H1 (cell line): ENCODE measurements around the gene AGGF1. TPM values are rescaled to one million over a fixed set of nuclear protein-coding genes. Genes with fewer than 3 reads are reported as not detected.

ENCODE experiments used
- CTCF ChIA-PET: fragments of 300-600 bp; sonication (Branson Sonifier 250); formaldehyde crosslinking; loops from one replicate; lab custom pipeline; 2021; ENCODE audit not compliant: partially characterized antibody; lab: Charles Lee
- POLR2A ChIA-PET: fragments of 300-600 bp; sonication (Branson Sonifier 250); formaldehyde crosslinking; loops from one replicate; lab custom pipeline; 2021; ENCODE audit warnings: inconsistent platforms; ENCODE audit not compliant: partially characterized antibody; lab: Charles Lee
- DNase-seq, 2 experiments: peaks; one replicate each; pipeline versions ENCODE4 v3.0.0 to v3.0.0-alpha.2; 2010 to 2022; ENCODE audit warnings: low spot score in 2 of 2, low read depth in 1 of 2, mixed read lengths in 1 of 2
- FAIRE-seq: peaks from 2 replicates; lab custom pipeline; 2011; peaks lifted over from hg19 to GRCh38; lab: Jason Lieb, UNC
- H2AFZ ChIP-seq: 2 replicates; pipeline ENCODE4 v1.8.1; 2012; ENCODE audit warnings: low read length, inconsistent platforms
- H2AK5ac ChIP-seq: 2 replicates; pipeline ENCODE4 v1.6.1; 2013; ENCODE audit warnings: low read depth, low read length
- H2BK120ac ChIP-seq: replicated peaks from 2 replicates; pipeline ENCODE3; 2013; ENCODE audit warnings: low read depth, low read length, inconsistent platforms
- H2BK12ac ChIP-seq: 2 replicates; pipeline ENCODE4 v1.6.1; 2013; ENCODE audit warnings: low read depth, low read length
- H2BK15ac ChIP-seq: 2 replicates; pipeline ENCODE4 v1.6.1; 2013; ENCODE audit warnings: low read length
- H2BK20ac ChIP-seq: 2 replicates; pipeline ENCODE4 v1.6.1; 2013; ENCODE audit warnings: low read length
- H2BK5ac ChIP-seq: 2 replicates; pipeline ENCODE4 v1.6.1; 2013; ENCODE audit warnings: low read depth, low read length
- H3K14ac ChIP-seq: 2 replicates; pipeline ENCODE4 v1.6.1; 2013; ENCODE audit warnings: inconsistent platforms; ENCODE audit not compliant: insufficient read length
- H3K18ac ChIP-seq: 2 replicates; pipeline ENCODE4 v1.6.1; 2013; ENCODE audit warnings: low read length; ENCODE audit errors: extremely low read depth
- H3K23ac ChIP-seq: 2 replicates; pipeline ENCODE4 v1.6.1; 2013; ENCODE audit warnings: inconsistent platforms; ENCODE audit not compliant: insufficient read length
- H3K23me2 ChIP-seq: 2 replicates; pipeline ENCODE4 v1.6.1; 2013; ENCODE audit warnings: low read depth, low read length
- H3K27ac ChIP-seq: 2 replicates; pipeline ENCODE4 v1.6.1; 2011; ENCODE audit warnings: low read depth, low read length, inconsistent platforms
- H3K27me3 ChIP-seq, 4 experiments: replicated peaks in 1 of 4; 1 replicate in 1 of 4; 2 replicates in 3 of 4; pipeline versions ENCODE4 v1.6.1 to v1.8.1; 2011 to 2013; ENCODE audit warnings: low read length in 3 of 4, mild to moderate bottlenecking in 3 of 4, inconsistent platforms in 2 of 4, mixed read lengths in 2 of 4, moderate library complexity in 1 of 4; ENCODE audit not compliant: control insufficient read depth in 3 of 4, insufficient read depth in 3 of 4; ENCODE audit errors: extremely low read depth in 1 of 4
- H3K36me3 ChIP-seq, 4 experiments: 2 replicates each; pipeline versions ENCODE4 v1.6.1 to v1.8.1; 2011 to 2013; ENCODE audit warnings: mild to moderate bottlenecking in 4 of 4, low read length in 3 of 4, moderate library complexity in 2 of 4, control low read depth in 1 of 4, inconsistent platforms in 1 of 4; ENCODE audit not compliant: insufficient read depth in 4 of 4, control insufficient read depth in 2 of 4
- H3K4ac ChIP-seq: replicated peaks from 2 replicates; pipeline ENCODE3; 2013; ENCODE audit warnings: low read length, low read depth, mixed read lengths, inconsistent platforms; ENCODE audit not compliant: insufficient read length
- H3K4me1 ChIP-seq, 4 experiments: replicated peaks in 1 of 4; 1 replicate in 1 of 4; 2 replicates in 3 of 4; pipeline versions ENCODE4 v1.6.1 to v1.8.1; 2011 to 2013; ENCODE audit warnings: low read length in 3 of 4, inconsistent platforms in 2 of 4, mixed read lengths in 1 of 4; ENCODE audit not compliant: insufficient read depth in 4 of 4, control insufficient read depth in 3 of 4
- H3K4me2 ChIP-seq, 2 experiments: 2 replicates each; pipeline versions ENCODE4 v1.6.1 to v1.8.1; 2011 to 2013; ENCODE audit warnings: low read depth in 2 of 2, low read length in 2 of 2, control low read depth in 1 of 2, inconsistent platforms in 1 of 2, mild to moderate bottlenecking in 1 of 2; ENCODE audit not compliant: insufficient read depth in 1 of 2
- H3K4me3 ChIP-seq, 4 experiments: fragments of 200-600, 300-600 bp in 1 of 4; sonication (generic), shearing (Covaris generic), sonication (Bioruptor Twin) in 1 of 4; 2 replicates each; pipeline versions ENCODE4 v1.5.1 to v1.8.1; 2011 to 2016; ENCODE audit warnings: low read length in 4 of 4, low read depth in 3 of 4, control low read depth in 2 of 4, inconsistent platforms in 2 of 4, mild to moderate bottlenecking in 2 of 4, mixed read lengths in 1 of 4, moderate library complexity in 1 of 4; ENCODE audit not compliant: insufficient read depth in 2 of 4; ENCODE audit errors: extremely low read depth in 1 of 4
- H3K56ac ChIP-seq: replicated peaks from 2 replicates; pipeline ENCODE3; 2013; ENCODE audit warnings: low read depth, mild to moderate bottlenecking, mixed read lengths, low read length, inconsistent platforms; ENCODE audit not compliant: insufficient read length
- H3K79me1 ChIP-seq: 2 replicates; pipeline ENCODE4 v1.6.1; 2013; ENCODE audit warnings: low read depth, low read length, control low read depth
- H3K79me2 ChIP-seq, 2 experiments: 2 replicates each; pipeline versions ENCODE4 v1.6.1 to v1.8.1; 2012 to 2013; ENCODE audit warnings: low read length in 2 of 2, mild to moderate bottlenecking in 2 of 2, inconsistent platforms in 1 of 2; ENCODE audit not compliant: insufficient read depth in 2 of 2, control insufficient read depth in 1 of 2
- H3K9ac ChIP-seq, 4 experiments: replicated peaks in 1 of 4; 1 replicate in 1 of 4; 2 replicates in 3 of 4; pipeline versions ENCODE4 v1.6.1 to v1.8.1; 2011 to 2013; ENCODE audit warnings: low read depth in 3 of 4, low read length in 3 of 4, control low read depth in 2 of 4, mild to moderate bottlenecking in 2 of 4, moderate library complexity in 2 of 4, inconsistent platforms in 1 of 4; ENCODE audit errors: extremely low read depth in 1 of 4
- H3K9me3 ChIP-seq, 2 experiments: 2 replicates each; pipeline versions ENCODE4 v1.6.1 to v1.8.1; 2012 to 2013; ENCODE audit warnings: mild to moderate bottlenecking in 2 of 2, moderate library complexity in 2 of 2, control low read depth in 1 of 2, inconsistent platforms in 1 of 2, low read depth in 1 of 2, low read length in 1 of 2, mixed read lengths in 1 of 2; ENCODE audit not compliant: insufficient read depth in 2 of 2
- H4K20me1 ChIP-seq, 2 experiments: replicated peaks in 1 of 2; 2 replicates each; pipeline versions ENCODE3 to v1.8.1; 2011 to 2013; ENCODE audit warnings: inconsistent platforms in 2 of 2, low read length in 2 of 2, mild to moderate bottlenecking in 1 of 2; ENCODE audit not compliant: insufficient read depth in 2 of 2, control insufficient read depth in 1 of 2
- H4K5ac ChIP-seq: 2 replicates; pipeline ENCODE4 v1.6.1; 2013; ENCODE audit warnings: low read length, low read depth, mixed read lengths, inconsistent platforms; ENCODE audit not compliant: insufficient read length
- H4K8ac ChIP-seq: 2 replicates; pipeline ENCODE4 v1.8.0; 2013; ENCODE audit warnings: mild to moderate bottlenecking, moderate library complexity, low read length, inconsistent platforms; ENCODE audit not compliant: insufficient read depth; ENCODE audit errors: extremely low read depth
- H4K91ac ChIP-seq: replicated peaks from 2 replicates; pipeline ENCODE3; 2013; ENCODE audit warnings: low read length, mixed read lengths, inconsistent platforms; ENCODE audit not compliant: insufficient read length
- ASH2L ChIP-seq: fragments of 200-600, 300-600 bp; sonication (generic); IDR thresholded peaks from one replicate; pipeline ENCODE4 v1.7.1; 2017; ENCODE audit warnings: low read length
- BRCA1 ChIP-seq: IDR thresholded peaks from 2 replicates; pipeline ENCODE4 v1.6.1; 2012; ENCODE audit warnings: low read depth, low read length, improper control_type of control experiment
- GABPA ChIP-seq: IDR thresholded peaks from 2 replicates; pipeline ENCODE4 v1.6.1; 2011; ENCODE audit warnings: mild to moderate bottlenecking, low read length, moderate library complexity, borderline replicate concordance; ENCODE audit not compliant: insufficient read depth
- KDM5A ChIP-seq: fragments of 200-600 bp; IDR thresholded peaks from 2 replicates; pipeline ENCODE4 v1.7.1; 2012; ENCODE audit warnings: mild to moderate bottlenecking, low read length, inconsistent platforms, mixed read lengths
- TBP ChIP-seq: IDR thresholded peaks from 2 replicates; pipeline ENCODE4 v1.6.1; 2011; ENCODE audit warnings: low read depth, low read length, improper control_type of control experiment
- WGBS, 2 experiments: shearing (Covaris generic) in 1 of 2; methylation state at CpG; one replicate each; pipeline versions ENCODE4 v1.1.6 to v1.1.7; 2013 to 2015; ENCODE audit warnings: low lambda C conversion rate in 2 of 2, mixed read lengths in 2 of 2, inconsistent platforms in 1 of 2, low coverage in 1 of 2, missing lambda C conversion rate in 1 of 2; ENCODE audit not compliant: insufficient replicate concordance in 2 of 2, insufficient coverage in 1 of 2, insufficient read length in 1 of 2; ENCODE audit errors: extremely low coverage in 1 of 2, missing lambda C conversion rate in 1 of 2; 5-methylcytosine and 5-hydroxymethylcytosine counted together
- polyA plus RNA-seq, 7 experiments: library from polyadenylated mRNA; depleted of rRNA in 3 of 7; stranded (reverse) in 5 of 7; unstranded in 2 of 7; fragments of >200 nt in 5 of 7; fragments of 200-250 nt in 2 of 7; gene quantifications; 1 replicate in 5 of 7; 2 replicates in 1 of 7; 4 replicates in 1 of 7; pipeline versions ENCODE4 v1.2.1 to v1.2.3, GENCODE V29; 2011 to 2013; ENCODE audit warnings: missing spikeins in 2 of 7, mixed read lengths in 2 of 7
- total RNA-seq: library from RNA; stranded (reverse); fragmentation: NEBNext Ultra II Directional; extraction: Animal tissue kit (Norgen Biotek cat#: 25700); gene quantifications from 2 replicates; pipeline ENCODE4 v1.2.1, GENCODE V29; 2021
- TF ChIP-seq, protein P1 (sequence below): IDR thresholded peaks from 2 replicates; pipeline ENCODE4 v1.6.1; 2012; ENCODE audit warnings: inconsistent platforms

The AGGF1 gene
- total and polyA plus RNA-seq, 2 of the 8 experiments (the other 6 are each of a cell fraction or from before 2014, with no cell fraction given) = 7.3 to 19.0 TPM

DNA sequence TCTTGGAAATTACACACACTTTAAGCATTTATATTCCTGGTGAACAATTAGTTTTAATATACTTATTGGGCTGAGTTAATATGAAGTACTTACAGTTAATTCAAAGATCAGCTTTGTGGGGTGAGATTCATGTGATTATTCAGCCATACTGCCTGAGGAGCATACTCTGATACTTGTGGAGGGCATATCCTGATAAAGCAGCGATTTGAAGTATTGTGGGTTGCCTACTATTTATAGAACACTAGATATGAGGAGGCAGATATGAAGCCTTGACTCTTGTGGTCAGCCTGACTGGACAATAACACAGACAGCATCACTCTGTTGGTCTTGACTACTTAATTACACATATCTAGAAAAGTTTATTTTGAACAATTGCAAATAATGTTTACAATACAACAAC is 27.0 kb upstream of the AGGF1 start:
- H4K5ac ChIP-seq = no peak overlapping the region
- no peaks in the 10 kb centered on the region for H4K20me1 ChIP-seq
- H3K4me3 ChIP-seq = no peak overlapping the region
- no peak overlapping the region for H3K18ac ChIP-seq
- H3K27me3 ChIP-seq = no peaks in the 10 kb centered on the region
- no peak overlapping the region for H2BK12ac ChIP-seq
- 0 out of 4 replicates have a peak, but pooled peaks cover 0 to 2% of the 10 kb centered on the region in 2 experiments for H3K9me3 ChIP-seq
- no peaks in the 10 kb centered on the region for H3K23me2 ChIP-seq
- H2BK120ac ChIP-seq = no peak overlapping the region
- H3K23ac ChIP-seq = no peak overlapping the region
- 78% methylated on average over 1 of the region's 1 CpG; no CpG with 5 or more reads in 1 of the 2 experiments for WGBS, 2 experiments
- TF ChIP-seq, protein P1, sequence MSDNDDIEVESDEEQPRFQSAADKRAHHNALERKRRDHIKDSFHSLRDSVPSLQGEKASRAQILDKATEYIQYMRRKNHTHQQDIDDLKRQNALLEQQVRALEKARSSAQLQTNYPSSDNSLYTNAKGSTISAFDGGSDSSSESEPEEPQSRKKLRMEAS = no peak
- TF ChIP-seq GABPA (no peak), BRCA1 (no peak), ASH2L (no peak), KDM5A (no peak), TBP (no peak)
- POLR2A ChIA-PET = no interaction called here
- H2BK20ac ChIP-seq = no peak overlapping the region
- no peak overlapping the region for H2BK5ac ChIP-seq
- no peak overlapping the region for H4K91ac ChIP-seq
- no peaks in the 10 kb centered on the region for H3K36me3 ChIP-seq
- H3K79me2 ChIP-seq = no peaks in the 10 kb centered on the region
- H3K56ac ChIP-seq = no peak overlapping the region
- H2AFZ ChIP-seq = no peak overlapping the region
- DNase-seq (no peak), FAIRE-seq (no peak)
- no peak overlapping the region for H2BK15ac ChIP-seq
- no peak overlapping the region for H3K9ac ChIP-seq
- no peak overlapping the region for H3K14ac ChIP-seq
- H3K4me2 ChIP-seq = no peak overlapping the region
- no peak overlapping the region for H3K4ac ChIP-seq
- H3K4me1 ChIP-seq = no peaks in the 10 kb centered on the region
- no peak overlapping the region for H3K27ac ChIP-seq
- CTCF ChIA-PET = interaction anchor here (0.6 kb wide), 1 partner anchor 51 kb away, joined by 3 read pairs; no protein-coding TSS in a partner anchor
- H3K79me1 ChIP-seq = no peaks in the 10 kb centered on the region
- H2AK5ac ChIP-seq = no peak overlapping the region
- H4K8ac ChIP-seq = no peak overlapping the region
